Activated T-cell treated with anti-CD3 and anti-CD28 coated beads for 4 hours (primary cell): ENCODE results near the gene ERCC6L.
"Not testable (repeated sequence)": the region's sequence is repeated elsewhere in the genome, so short reads cannot be mapped to it uniquely, and the experiment has no call there.

Experiments used
- DNase-seq: peaks from one replicate; pipeline ENCODE4 v3.0.0-alpha.2; 2020

ERCC6L gene

GRCh38 chrX:72245461-72246089, 6.7 kb upstream of the ERCC6L start:
- DNase-seq: peak; percentile 12

DNA sequence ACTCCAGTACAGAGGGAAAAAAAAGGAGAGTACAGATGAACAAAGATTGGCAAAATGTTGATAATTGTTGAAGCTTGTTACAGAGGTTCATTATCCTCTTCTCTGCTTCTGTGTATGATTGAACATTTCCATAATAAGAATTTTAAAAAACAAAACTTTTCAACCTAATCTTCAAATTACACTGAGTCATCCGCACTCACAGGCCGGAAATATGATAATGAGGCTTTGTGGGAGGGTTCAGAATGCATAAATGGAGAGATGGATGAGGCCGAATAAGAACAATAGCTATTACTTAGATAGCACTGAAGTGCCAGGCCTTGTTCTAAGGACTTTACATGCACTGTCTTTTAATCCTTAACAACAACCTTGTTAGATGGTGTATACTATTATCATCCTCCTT, 4.6 kb upstream of the ERCC6L start:
- no peak for DNase-seq

DNA sequence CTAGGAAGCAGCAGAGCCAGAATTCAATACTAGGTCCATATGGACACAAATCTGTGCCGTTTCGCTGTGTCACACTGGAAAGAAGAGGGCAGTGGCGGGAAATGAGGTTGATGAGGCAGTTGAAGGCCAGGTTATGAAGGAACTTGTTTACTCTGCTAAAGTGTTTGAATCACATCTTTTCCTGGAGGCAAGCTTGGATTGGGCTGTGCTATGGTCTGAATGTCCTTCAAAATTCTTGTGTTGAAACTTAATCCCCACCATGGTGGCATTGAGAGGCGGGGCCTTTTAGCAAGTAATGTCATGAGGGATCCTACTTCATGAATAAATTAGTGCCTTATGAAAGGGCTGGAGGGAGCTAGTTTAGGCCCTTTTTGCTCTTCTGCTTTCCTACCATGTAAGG, 2.1 kb upstream of the ERCC6L start:
- no peak for DNase-seq

DNA sequence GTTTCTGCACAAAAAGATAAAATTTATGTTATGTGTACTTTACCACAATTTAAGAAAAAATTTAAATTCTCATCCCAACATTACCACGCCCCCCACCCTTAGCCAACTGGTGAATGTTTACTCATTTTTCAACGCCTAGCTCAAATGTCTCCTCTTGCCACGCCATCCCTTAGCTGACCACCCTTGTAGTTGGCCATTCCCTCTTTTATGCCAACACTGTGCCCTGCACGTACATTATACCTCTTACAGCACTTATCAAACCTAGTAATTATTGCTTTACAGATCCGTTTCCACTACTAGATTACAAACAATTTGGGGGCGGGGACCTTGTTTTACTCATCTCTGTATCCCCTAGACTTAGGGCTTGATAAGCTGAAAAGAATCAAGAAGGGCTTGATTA, 644 bp downstream of the ERCC6L start:
- DNase-seq: no peak

DNA sequence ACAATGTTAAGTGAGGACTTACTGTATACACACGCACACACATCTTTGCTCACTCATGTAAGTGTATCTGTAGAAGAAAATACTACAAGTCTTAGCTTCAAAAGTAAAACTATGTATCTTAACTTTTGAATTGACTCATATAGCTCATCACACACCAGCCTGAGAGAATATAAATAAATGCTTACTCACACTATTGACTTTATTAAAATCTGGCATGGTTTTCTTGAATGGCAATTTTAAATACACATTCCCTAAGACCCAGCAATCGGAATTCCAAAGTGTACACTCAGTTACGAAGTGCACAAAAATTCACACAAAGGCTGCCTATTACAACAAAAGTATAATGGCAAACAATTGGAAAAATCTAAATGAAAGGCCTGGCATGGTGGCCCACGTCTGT, 2.0 kb downstream of the ERCC6L start:
- no peak for DNase-seq

DNA sequence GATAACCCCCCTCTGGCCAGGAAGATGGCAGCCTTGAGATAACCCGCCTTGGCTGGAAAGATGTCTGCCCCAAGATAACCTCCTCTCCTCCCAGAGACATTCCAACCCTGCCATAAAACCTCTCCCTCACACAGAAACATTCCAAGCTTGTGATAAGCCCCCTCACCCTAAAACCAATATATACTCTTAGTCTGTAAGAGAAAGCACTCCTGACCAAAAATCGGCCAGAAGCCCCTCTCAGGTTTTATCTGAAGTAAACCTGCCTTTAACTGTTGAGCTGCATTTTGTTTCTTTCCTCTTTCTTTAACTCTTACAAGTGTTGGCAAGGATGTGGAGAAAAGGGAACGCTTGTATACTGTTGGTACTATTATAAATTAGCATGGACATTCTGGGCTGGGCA, 8.5 kb downstream of the ERCC6L start:
- DNase-seq: no peak

- not testable (repeated sequence) for DNase-seq
These were observed 18.5 kb downstream of the ERCC6L start for GRCh38 chrX:72220375-72220774.

- no peak for DNase-seq
These were observed 21.9 kb downstream of the ERCC6L start for GRCh38 chrX:72216973-72217372.

DNA sequence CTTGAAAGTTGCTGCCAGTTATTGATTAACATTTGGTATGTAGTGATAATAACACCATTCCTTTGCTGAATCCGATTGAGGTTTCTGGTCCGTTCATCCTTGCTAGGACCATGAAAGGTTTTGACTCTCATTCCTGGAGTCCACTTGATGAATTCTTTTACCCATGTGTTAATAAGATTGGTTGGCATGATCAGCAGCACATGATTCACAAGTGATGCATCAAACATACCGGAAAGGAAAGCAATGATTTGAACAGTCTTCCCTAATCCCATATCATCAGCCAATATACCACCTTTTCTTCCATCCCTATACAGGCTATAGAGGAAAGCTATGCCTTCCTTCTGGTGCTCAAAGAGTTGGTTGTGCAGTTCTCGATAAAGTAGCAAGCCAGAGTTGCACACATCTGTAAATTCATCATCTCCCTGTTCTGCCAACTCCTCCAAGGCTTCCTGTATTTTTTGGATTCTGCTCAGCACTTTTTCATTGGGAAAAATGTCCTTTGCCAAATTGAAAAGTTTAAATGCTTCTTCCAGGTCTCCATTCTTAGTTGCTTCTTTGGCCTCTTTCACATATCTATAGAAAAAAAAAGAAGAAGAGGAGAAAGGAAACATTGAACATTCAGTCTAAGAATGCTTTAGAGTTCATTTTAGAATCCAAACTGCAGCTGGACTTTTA, 30.6 kb downstream of the ERCC6L start:
- DNase-seq: no peak

DNA sequence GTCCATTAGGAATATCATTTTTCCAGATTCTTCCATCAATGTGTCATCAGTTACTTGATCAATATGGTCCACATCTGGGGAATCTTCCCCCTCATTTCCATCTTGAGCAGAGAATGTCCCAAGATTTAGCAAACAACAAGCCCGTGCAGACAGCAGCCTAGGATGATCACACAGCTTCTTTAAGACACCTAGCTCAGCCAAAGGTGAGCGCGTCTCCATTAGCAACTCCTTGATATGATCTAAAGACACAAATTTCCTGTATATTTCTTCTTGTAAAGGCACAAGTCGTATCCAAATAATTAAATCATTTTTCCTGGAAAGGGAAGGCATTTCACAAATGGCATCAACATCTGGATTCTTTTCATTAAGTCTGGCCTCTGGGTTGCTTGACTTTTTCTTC, 31.5 kb downstream of the ERCC6L start:
- no peak for DNase-seq

GRCh38 chrX:72205706-72206105, 33.1 kb downstream of the ERCC6L start:
- DNase-seq: no peak

DNA sequence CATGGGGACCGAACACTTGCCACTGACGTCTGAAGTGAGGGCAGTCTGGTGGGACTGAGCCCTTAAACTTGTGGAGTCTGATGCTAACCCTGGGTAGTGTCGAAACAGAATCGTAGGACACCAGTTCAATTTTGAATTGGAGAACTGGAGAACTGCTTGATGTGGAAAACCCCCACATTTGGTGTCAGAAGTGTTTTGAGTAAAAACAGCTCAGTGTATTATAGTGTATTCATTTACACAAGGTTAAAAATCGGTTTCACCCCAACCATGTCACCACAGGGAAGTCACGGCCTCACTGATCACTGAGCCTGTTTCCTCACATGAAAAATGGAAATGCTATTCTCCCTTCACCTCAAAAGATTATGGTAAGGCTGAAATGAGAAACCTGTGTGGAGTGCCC, 35.4 kb downstream of the ERCC6L start:
- no peak for DNase-seq

- no peak for DNase-seq
These were observed 35.9 kb downstream of the ERCC6L start for GRCh38 chrX:72202792-72203401.

DNA sequence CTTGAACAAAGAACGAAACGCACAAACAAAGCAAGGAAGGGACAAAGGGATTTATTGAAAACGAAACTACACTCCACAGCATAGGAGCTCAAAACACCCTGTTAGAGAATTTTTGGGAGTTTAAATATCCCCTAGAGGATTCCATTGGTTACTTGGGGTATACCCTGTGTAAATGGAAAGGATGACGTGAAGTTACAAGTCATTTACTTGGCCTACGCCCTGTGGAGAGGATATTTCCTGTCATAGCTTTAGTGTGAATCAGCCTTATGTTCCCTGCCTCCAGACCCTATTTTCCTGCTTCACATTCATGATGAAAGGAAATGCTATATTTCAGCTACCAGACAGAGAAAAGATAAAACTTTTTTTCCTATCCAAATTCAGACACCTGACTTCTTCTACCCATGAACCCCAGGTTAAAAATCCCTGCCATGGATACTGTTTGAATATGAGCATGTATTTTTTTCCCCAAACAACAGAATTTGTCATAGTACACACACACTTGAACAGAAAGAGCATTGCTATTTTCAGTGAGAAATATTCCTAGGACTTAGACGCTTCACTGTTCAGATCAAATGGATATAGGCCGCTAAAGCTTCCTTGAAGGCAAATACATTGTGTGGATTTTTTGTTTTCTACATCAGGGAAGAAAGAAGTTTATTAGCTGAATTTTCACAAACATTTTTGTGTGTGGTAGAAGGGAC, 36.8 kb downstream of the ERCC6L start:
- no peak for DNase-seq

DNA sequence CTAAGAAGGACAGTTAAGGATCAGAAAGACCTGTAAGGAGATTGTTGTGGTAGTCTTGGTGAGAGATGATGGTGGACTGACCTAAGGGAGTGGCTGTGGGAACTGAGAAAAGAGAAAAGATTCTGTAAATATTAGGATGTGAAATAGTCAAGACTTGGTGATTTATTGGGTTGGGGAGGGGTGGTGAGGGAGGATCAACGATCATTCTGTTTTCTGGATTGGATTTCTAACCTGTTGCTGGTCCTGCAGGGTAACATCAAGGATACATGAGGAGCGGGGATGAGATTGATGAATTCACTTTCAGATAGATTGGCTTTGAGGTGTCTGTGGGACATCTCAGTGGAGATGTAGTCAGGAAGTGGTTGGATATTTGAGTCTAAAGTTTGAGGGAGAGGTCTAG, 55.9 kb downstream of the ERCC6L start:
- DNase-seq: no peak

DNA sequence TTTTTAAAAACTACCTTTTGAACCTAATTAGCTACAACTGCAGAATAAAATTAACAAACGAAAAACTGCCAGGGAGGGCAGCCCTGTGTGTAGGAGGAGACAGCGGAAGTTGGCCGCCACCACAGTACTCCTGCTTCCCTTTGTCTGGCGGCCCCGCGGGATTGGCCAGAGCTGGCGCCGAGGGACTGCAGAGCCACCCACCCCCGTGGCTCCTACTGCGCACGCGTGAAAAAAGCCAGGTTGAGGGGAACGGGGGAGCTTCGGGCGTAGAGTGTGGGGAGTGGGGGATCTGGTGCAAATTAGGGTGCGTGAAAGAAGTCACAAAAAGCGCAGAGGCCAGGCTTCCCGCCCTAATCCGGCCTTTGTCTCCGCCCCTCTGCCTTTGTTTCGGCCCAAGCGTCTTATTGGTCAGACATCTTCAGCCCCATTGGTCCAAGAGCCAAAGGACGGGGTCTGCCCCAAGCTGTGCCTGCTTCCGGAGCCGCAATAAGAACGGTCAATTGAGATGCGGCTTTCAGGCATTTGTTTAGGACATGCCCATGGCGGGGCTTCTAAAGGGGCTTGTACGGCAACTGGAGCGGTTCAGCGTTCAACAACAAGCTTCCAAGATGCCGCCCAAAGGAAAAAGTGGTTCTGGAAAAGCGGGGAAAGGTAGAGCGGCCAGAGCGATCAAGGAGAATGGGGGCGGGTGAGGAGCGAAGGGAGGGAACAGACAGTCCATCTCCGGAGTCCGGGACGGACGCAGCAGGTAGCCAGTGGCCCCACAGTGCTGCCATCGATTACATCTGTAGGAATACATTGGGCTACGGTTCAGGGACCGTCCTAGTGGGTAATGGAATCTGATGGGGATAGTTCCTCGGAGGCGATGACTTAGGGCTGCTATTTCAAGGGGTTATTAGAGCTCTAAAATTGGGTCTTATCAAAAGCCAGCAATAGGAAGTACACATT, 57.4 kb downstream of the ERCC6L start, which contains the start of gene PIN4:
TSS of gene PIN4 (plus strand) at position 580 of the 948 bp plus-strand sequence. CDS start at position 609, 29 bp downstream.
- peak; percentile 60 for DNase-seq

GRCh38 chrX:72180539-72180938, 58.3 kb downstream of the ERCC6L start:
- no peak for DNase-seq

DNA sequence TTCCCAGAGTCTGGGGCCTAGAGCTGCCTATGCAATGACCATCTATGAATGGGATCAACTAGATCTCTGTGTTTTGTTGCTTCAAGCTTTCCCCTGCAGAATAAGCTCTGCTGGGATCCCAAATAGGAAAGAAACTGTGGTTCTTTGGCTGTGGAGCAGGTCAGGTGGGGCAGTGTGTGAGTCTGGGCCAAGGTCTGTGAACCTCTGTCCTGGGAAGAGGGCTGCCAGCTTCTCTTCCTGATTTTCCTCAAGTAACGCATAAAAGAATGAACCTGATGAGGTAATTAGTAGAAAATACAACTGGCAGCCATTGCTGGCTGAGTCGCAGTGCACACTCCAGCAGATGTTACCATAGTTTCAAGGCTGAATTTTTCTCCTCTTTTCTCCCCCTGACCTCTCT, 61.8 kb downstream of the ERCC6L start:
- no peak for DNase-seq

DNA sequence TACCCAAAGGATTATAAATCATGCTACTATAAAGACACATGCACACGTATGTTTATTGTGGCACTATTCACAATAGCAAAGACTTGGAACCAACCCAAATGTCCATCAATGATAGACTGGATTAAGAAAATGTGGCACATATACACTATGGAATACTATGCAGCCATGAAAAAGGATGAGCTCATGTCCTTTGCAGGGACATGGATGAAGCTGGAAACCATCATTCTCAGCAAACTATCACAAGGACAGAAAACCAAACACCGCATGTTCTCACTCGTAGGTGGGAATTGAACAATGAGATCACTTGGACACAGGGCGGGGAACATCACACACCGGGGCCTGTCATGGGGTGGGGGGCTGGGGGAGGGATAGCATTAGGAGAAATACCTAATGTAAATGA, 62.5 kb downstream of the ERCC6L start:
- DNase-seq: not testable (repeated sequence)

- DNase-seq: peak; percentile 1
These were observed 69.7 kb downstream of the ERCC6L start for GRCh38 chrX:72169008-72169728.

- DNase-seq: no peak
These were observed 73.3 kb downstream of the ERCC6L start for GRCh38 chrX:72165551-72165950.

DNA sequence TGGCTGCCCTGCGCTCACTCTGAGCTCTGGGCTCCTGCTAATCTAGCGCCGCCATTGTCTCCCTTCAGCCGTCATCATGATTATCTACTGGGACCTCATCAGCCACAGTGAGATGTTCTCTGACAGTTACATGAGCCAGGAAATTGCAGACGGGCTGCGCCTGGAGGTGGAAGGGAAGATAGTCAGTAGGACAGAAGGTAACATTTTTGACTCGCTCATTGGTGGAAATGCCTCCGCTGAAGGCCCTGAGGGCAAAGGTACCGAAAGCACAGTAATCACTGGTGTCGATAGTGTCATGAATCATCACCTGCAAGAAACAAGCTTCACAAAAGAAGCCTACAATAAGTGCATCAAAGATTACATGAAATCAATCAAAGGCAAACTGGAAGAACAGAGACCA, 79.1 kb downstream of the ERCC6L start:
- no peak for DNase-seq
